ENCODE data around the gene TXNL1. TPM values are rescaled to one million over a fixed set of nuclear protein-coding genes. Genes with fewer than 3 reads are reported as not detected.
A peak's percentile ranks its signal among the peaks of the same experiment; 100 is the strongest.
"Not testable (repeated sequence)": the region's sequence is repeated elsewhere in the genome, so short reads cannot be mapped to it uniquely, and the experiment has no call there.

TXNL1 gene
- total RNA-seq, 1 experiment from 2014 or later, result 81.4 TPM

DNA sequence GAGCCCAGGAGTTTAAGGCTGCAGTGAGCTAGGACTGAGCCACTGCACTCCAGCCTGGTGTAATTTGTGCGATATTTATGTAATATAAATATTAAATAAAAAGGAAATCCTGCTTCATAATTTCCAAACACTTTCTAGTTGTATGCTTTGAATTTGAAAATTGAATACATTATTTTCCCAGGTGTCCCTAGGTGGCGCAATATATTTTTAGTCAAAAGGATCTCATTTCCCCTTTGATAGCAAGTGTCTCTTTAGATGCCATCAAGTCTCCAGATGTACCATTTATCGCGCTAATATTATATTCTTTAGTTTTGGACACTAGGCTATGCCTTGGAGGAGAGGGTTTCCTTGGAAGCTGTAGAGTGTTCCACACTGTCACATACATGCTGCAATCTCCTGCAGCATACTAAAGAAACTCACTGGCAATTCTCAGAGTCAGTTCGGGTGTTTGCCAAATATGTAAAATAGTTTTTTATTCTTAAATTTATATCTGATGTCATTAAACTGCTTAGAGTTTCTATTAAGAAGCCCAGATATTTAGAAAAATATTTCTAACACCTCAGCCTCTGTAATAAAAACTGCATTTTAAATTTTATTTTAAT, 7.1 kb upstream of the TXNL1 start:
- no peak for DNase-seq (ENCODE audit: low spot score)

DNA sequence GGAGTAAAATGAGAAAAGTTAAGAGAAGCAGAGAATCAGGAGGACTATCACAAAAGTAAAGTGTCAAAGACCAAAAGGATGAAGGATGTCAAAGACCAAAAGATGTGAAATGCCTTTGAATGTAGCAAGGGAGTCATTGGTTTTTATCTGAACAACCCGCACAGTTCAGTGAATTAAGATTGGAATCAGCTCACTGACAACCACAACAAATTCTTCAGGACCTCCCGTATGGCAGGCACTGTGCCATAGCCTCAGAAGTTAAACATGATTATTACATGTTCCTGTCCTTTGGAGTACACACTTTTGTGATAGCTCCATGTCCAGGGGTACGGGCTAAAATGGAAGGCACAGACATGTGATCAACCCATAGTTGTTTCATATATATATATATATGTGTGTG, 5.0 kb upstream of the TXNL1 start:
- no peak for DNase-seq (ENCODE audit: low spot score)

DNA sequence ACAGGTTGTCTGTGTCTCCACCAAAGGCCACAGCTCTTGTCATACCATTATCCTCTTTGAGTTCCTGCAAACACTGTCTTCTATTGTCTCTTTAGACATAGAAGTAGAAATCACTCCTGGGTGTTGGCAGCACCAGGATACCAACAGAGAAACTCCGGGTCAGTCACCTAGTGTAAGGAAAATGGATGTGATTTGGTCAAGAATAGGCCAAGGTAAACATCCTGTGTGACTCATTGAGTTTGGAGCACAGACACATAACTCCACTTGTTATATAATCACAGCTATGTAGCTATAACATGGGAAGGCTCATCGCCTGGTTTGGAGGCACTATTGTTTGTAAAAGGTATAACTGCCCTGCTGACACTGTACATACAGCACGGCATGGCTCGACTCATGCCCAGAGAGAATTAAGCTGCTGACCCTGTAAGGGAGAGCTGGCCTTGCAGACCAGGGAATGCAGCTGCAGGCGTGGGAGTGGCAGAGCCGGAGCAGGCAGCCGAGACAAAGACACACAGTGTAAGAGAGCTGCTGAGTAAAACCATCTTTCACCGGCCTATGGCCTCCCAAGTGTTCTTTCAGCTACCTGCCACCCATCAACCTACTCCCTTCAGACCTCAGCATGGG, 3.4 kb upstream of the TXNL1 start:
- peak; percentile 40 for DNase-seq (ENCODE audit: low spot score)

DNA sequence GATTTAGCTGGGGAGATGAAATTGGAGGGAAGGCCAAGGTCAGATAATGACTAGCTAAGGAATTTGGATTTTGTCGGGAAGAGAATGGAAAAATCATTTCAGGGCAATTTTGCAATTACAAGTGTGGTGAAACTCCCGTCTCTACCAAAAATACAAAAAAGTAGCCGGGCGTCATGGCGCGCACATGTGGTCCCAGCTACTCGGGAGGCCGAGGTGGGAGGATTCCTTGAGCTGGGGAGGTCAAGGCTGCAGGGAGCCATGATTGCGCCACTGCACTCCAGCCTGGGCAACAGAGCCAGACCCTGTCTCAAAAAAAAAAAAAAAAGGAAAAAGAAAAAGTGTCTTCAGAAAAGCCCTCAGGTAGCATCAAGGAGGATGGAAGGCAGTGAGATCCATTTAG, 1.2 kb upstream of the TXNL1 start:
- DNase-seq (ENCODE audit: low spot score), result no peak

- DNase-seq (ENCODE audit: low spot score), result no peak
These were observed 651 bp upstream of the TXNL1 start for GRCh38 chr18:56639104-56639381.

DNA sequence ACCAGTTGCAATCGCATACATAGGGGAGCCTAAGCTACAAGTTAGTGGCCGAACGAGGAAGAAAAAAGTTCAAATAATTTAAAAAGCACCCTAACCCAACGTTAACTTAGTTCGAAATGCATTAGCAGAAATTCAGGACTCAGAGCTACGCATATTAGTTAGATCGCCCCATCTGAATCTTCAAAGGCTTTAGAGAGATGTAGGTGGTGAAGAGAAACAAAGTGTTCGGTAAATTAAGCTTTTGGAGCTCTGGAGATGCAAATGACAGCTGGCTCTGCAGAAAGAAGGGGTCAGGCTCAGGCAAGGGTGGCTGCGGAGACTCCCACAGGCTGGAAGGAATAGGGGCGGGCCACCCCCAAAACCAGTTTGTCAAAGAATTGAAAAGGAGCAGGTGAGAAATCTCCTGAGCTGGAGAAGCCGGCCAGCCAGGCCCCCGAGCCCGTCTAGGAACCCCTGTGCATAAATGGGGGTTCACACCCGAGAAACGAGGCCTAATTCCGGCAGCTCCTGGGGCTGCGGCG, 621 bp downstream of the TXNL1 start:
- DNase-seq (ENCODE audit: low spot score), result no peak

DNA sequence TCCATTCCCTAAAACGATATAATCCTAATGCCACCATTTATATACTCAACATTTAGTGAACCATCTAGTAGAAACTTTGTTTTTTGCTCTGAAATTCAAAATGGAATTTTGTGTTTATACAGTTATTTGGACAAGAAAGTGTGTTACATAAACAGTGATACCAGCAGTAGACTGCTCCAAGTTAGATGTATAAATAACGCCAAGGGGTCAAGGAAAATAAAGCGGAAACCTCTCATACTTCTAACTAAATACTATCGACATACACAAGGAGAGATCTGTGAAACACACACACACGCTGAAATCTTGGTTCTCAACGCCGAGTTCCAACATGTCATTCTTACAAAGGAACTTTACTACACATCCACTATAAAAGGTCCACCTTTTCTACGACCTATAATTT, 1.2 kb downstream of the TXNL1 start:
- no peak for DNase-seq (ENCODE audit: low spot score)

GRCh38 chr18:56635007-56635406, 3.4 kb downstream of the TXNL1 start:
- no peak for DNase-seq (ENCODE audit: low spot score)

- DNase-seq (ENCODE audit: low spot score), result no peak
These were observed 6.0 kb downstream of the TXNL1 start for GRCh38 chr18:56632070-56633022.

DNA sequence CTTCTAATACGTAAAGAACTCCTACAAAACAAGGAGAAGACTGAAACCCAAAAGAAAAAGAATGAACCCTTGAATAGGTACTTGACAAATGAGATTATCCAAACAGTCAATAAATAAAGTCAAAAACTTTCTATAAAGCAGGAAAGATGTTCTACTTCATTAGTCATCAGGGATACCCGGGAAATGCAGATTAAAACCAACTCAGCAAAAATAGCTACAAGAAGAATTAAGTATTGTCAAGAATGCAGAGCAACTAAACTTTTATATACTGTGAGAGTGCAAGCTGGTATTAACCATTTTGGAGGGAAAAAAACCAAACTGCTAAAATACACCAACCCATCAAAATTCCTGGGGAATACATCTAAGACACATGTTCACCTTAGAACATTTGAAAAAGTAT, 10.4 kb downstream of the TXNL1 start:
- no peak for DNase-seq (ENCODE audit: low spot score)

DNA sequence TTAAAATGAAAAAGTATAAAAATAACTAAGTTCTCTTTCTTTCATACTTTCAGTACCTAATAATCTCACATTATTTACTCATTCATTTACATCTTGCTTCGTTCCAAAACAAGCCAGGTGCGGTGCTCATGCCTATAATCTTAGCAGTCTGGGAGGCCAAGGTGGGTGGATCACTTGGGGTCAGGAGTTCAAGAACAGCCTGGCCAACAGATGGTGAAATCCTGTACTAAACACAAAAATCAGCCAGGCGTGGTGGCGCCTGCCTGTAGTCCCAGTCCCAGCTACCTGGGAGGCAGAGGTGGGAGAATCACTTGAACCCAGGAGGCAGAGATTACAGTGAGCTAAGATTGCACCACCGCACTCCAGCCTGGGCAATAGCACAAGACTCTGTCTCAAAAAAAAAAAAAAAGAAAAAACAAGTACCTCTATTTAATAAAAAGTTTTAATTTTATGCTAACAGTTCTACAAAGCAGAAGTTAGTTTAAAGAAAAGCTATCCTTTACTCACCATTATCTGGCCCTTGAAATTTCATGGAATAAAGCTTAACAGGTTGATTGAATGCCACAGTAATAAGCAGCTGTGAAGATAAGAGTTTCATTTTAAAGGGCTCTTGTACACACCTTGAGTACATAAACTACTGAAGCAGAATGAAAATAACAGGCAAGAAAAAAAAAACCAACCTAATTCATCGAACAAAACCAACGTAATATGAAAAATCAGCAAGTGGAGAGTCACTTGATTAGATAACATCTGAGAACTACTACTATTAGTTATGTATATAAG, 22.5 kb downstream of the TXNL1 start:
- DNase-seq (ENCODE audit: low spot score), result no peak

DNA sequence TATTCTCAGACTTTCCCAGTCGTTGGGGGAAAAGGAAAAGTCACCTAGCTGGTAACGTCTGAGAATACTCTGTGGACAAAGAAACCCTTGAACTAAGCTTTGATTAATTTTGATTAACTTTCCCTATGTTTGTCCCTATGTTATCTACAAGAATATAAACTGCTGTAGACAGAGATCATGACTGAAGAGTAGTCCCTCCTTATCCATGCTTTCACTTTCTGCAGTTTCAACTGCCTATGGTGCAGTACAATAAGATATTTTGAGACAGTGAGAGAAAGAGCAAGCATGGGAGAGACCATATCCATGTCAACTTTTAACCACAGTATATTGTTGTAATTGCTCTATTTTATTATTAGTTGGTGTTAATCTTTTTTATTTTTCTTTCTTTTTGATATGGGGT, 31.8 kb downstream of the TXNL1 start:
- no peak for DNase-seq (ENCODE audit: low spot score)

GRCh38 chr18:56598422-56598821, 40.0 kb downstream of the TXNL1 start:
- DNase-seq (ENCODE audit: low spot score), result no peak

- DNase-seq (ENCODE audit: low spot score), result peak; percentile 30
These were observed 44.5 kb downstream of the TXNL1 start for GRCh38 chr18:56593906-56594305.

DNA sequence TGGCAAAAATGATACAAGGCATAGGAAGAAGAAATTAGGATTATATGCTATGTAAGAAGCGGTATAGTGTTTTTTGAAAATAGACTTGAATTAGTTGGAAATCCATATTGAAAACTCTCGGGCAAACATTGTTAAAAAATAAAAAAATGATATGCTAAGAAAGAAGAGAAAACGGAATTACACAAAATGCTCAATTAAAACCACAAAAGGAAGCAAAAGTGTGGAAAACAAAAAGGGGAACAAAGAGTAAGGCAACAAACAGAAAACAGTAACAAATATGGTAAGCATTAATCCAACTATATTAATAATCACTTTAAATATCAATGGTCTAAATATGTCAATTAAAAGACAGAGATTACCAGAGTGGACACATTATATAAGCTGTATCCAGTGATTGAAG, 58.4 kb downstream of the TXNL1 start:
- DNase-seq (ENCODE audit: low spot score), result no peak

- no peak for DNase-seq (ENCODE audit: low spot score)
These were observed 58.9 kb downstream of the TXNL1 start for GRCh38 chr18:56579451-56579850.

- peak; percentile 18 for DNase-seq (ENCODE audit: low spot score)
These were observed 61.4 kb downstream of the TXNL1 start for GRCh38 chr18:56576826-56577573.

DNA sequence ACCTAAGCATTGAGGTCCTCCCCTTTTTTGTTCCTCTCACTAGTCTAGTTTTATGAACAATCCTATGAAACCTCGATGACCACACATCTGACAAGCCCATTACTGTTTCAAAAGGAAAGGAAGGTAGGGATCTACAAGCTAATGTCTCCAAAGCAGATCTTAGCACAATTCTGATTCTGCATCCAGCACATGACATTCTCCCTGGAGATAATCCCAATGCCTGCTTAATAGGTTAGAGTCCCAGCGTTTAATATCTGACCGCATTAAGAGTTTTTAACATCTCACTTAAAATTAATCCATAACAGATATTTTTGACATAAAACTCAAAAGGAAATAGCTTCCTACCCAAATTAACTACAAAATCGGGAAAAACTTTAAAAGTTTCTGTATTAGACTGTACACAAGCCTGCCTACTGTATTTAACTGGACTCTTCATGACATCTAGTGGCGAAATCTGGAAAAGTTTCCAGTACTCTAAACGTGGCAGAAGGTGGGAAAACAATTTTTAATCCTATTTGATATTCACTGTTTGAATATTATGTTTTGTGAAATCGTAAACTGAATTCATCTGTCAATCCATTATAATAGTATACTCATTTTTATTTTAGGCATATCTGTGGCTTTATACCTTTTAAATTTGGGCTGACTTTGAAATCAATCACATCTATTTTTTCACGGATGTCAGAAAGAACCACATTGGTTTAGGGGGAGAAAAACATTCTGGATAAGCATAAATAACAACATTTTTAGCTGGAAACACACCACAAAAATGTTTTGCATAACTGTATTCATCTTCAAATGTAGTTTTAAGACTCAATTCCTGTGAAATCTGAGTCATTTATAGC, 62.4 kb downstream of the TXNL1 start:
- DNase-seq (ENCODE audit: low spot score), result peak; percentile 46

GRCh38 chr18:56574861-56575260, 63.5 kb downstream of the TXNL1 start:
- no peak for DNase-seq (ENCODE audit: low spot score)

GRCh38 chr18:56572267-56572666, 66.1 kb downstream of the TXNL1 start:
- not testable (repeated sequence) for DNase-seq (ENCODE audit: low spot score)

All from A172 (cell line).